AG04449 (cell line): Measurements from ENCODE around the gene BRPF3.

Source experiments
- CTCF ChIA-PET: fragments of 350-600 bp; formaldehyde crosslinking; extraction: SDS; loops from one replicate; lab custom pipeline; 2021; ENCODE audit warnings: antibody characterized with exemption; lab: Yijun Ruan, JAX
- POLR2A ChIA-PET: fragments of 400-600, 350-600 bp; formaldehyde crosslinking; extraction: SDS; loops from one replicate; lab custom pipeline; 2020; ENCODE audit warnings: antibody characterized with exemption, inconsistent platforms; lab: Yijun Ruan, JAX
- DNase-seq: peaks from one replicate; pipeline ENCODE4 v3.0.0-alpha.2; 2010; ENCODE audit warnings: low read depth, low spot score
- H3K4me3 ChIP-seq: 2 replicates; pipeline ENCODE4 v1.5.1; 2011; ENCODE audit warnings: low read depth, mild to moderate bottlenecking, control low read depth, low read length
- CTCF ChIP-seq: IDR thresholded peaks from one replicate; pipeline ENCODE4 v1.5.1; 2011; ENCODE audit warnings: mild to moderate bottlenecking, moderate library complexity, low read length, control low read depth, inconsistent platforms; ENCODE audit not compliant: insufficient read depth; ENCODE audit errors: missing control alignments

BRPF3 gene

DNA sequence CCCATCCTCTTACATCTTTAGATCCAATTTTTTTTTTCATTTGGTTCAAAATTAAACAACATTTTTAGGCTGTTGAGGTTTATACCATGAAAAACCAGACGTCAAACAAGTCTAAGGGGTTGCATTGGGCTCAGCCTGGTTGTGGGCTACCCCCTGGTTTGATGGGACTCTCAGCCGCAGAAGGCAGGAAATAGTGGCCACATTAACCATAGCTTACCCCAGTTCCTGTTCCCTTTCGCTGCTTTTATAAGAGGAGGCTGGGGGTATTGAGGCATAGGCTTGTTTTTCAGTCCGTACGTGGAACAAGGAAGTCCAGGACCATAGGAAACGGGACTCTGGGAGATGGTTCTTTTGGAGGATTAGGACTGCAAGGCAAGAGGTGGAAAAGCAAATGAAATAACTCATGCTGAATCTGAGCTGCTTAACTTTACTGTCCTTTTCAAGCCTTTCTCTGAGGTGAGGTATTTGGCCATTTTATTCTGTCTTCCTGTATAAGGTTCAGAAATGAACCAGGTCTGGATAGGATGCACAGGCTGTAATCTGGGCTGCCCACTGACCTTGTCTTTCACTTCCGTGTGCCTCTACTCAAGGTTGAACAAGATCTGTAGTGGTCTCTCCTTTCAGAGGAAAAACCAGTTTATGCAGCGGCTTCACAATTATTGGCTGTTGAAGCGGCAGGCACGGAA, 7.7 kb downstream of the BRPF3 start:
- H3K4me3 ChIP-seq, result no peak overlapping the region
- ChIA-PET POLR2A (no interaction called here), CTCF (interaction anchor here (1.0 to 1.5 kb wide), 4 partner anchors 12 to 137 kb away, joined by 3 to 6 read pairs (median 3); no protein-coding TSS in a partner anchor)
- no peak for TF ChIP-seq CTCF
- DNase-seq, result no peak

- no peak for TF ChIP-seq CTCF
- no peak for DNase-seq
- no peak overlapping the region for H3K4me3 ChIP-seq
- ChIA-PET POLR2A (no interaction called here), CTCF (interaction anchor here (1.5 to 2.5 kb wide), 2 partner anchors 9 to 85 kb away, joined by 3 to 10 read pairs; no protein-coding TSS in a partner anchor)
Measured at GRCh38 chr6:36207155-36207554, 10.6 kb downstream of the BRPF3 start.

DNA sequence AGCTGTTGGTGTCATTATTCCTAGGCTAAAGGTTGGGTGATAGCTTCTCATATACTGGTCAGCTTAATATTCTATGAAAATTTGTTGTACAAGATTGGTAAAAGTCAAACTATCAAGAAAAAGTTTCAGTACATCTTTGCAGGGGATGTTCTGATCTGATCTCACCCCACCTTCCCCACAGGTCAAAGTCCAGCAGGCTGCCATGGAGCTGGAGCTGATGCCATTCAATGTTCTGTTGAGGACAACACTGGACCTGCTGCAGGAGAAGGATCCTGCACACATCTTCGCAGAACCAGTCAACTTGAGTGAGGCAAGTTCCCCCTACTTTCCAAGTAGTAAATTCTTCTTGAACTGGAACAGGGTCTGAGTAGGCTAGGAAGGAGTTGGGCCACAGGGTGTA, 13.1 kb downstream of the BRPF3 start:
- H3K4me3 ChIP-seq, result no peak overlapping the region
- ChIA-PET POLR2A (no interaction called here), CTCF (interaction anchor here (0.5 to 2.5 kb wide), 3 partner anchors 9 to 98 kb away, joined by 3 to 10 read pairs (median 3); no protein-coding TSS in a partner anchor)

DNA sequence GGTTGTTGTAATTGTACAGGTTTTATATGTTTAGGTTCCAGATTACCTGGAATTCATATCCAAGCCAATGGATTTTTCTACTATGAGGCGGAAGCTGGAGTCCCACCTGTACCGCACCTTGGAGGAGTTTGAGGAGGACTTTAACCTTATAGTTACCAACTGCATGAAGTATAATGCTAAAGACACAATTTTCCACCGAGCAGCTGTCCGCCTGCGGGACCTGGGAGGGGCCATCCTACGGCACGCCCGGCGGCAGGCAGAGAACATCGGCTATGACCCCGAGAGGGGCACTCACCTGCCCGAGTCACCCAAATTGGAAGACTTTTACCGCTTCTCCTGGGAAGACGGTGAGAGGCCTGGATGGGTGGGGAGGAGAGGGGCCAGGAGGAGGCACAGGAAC, 13.6 kb downstream of the BRPF3 start:
- no peak for TF ChIP-seq CTCF
- H3K4me3 ChIP-seq, result no peak overlapping the region
- ChIA-PET POLR2A (no interaction called here), CTCF (interaction anchor here (0.5 kb wide), 1 partner anchor 98 kb away, joined by 3 read pairs; no protein-coding TSS in a partner anchor)
- no peak for DNase-seq

More for the DNA sequence above, 13.1 kb downstream of the BRPF3 start:
- DNase-seq, result no peak
- no peak for TF ChIP-seq CTCF

- ChIA-PET POLR2A (interaction anchor here (0.6 kb wide), 1 partner anchor 265 kb away, joined by 3 read pairs; no protein-coding TSS in a partner anchor), CTCF (no interaction called here)
- no peak for TF ChIP-seq CTCF
- DNase-seq, result no peak
- H3K4me3 ChIP-seq, result no peak overlapping the region
Measured at GRCh38 chr6:36210886-36211595, 14.5 kb downstream of the BRPF3 start.

GRCh38 chr6:36216559-36216958, 20.0 kb downstream of the BRPF3 start:
- POLR2A ChIA-PET, result no interaction called here
- DNase-seq, result no peak
- no peak overlapping the region for H3K4me3 ChIP-seq
- CTCF ChIA-PET, result interaction anchor here (0.6 to 1.0 kb wide), 2 partner anchors 13 to 122 kb away, joined by 3 read pairs; no protein-coding TSS in a partner anchor
- TF ChIP-seq CTCF, result no peak
